ENCODE results near the gene SH3GLB2.

GRCh38 chr9:129054163-129054851 lies 26.2 kb upstream of the SH3GLB2 start:
- TF ChIP-seq CTCF (IDR thresholded peaks at IDR 0.05) (no peak), ZFX (IDR thresholded peaks at IDR 0.05; ENCODE audit: borderline replicate concordance) (no peak)

All from 22Rv1 (cell line).